ENCODE data around the gene ADGRV1.

ADGRV1 gene

DNA sequence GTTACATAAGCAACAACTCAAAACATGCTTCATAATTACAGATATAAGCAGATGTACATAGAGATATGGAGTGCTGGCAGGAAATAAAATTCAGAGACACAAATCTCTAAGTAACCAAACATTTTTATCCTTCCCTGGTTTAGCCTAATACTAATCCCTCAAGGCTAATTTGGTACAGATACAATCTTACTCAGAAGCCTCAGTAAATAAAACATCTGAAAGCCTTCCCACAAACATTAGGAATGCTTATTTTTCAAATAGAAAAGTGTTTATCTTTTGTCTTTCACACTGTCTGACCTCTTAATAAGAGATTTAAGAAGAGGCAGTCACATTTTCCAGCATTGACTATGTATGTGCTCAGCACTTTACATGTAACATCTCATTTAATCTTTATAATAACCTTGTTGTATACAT, 425.1 kb downstream of the ADGRV1 start:
- Histone ChIP-seq H3K9me3 (ENCODE audit: insufficient read depth, low read depth, low read length) (no peaks in the 10 kb centered on the region), H3K27me3 (ENCODE audit: insufficient read depth, low read length, poor library complexity, severe bottlenecking) (no peaks in the 10 kb centered on the region), H3K4me1 (ENCODE audit: insufficient read depth, low read length, poor library complexity, severe bottlenecking) (no peaks in the 10 kb centered on the region), H3K4me3 (ENCODE audit: low read length, poor library complexity, severe bottlenecking) (no peak overlapping the region), H4K20me1 (ENCODE audit: insufficient read depth, low read length, poor library complexity, severe bottlenecking) (no peaks in the 10 kb centered on the region), H3K9ac (ENCODE audit: low read depth, low read length, poor library complexity, severe bottlenecking) (no peak overlapping the region), H2AFZ (ENCODE audit: low read length) (no peak overlapping the region), H3K79me2 (ENCODE audit: insufficient read depth, low read length) (no peaks in the 10 kb centered on the region), H3K36me3 (ENCODE audit: insufficient read depth, low read length) (no peaks in the 10 kb centered on the region), H3K4me2 (ENCODE audit: low read depth, low read length, poor library complexity, severe bottlenecking) (no peak overlapping the region), H3K9me2 (replicated peaks; ENCODE audit: low read depth, low read length) (no peaks in the 10 kb centered on the region), H3F3A (ENCODE audit: low read depth) (no peaks in the 10 kb centered on the region)
- TF ChIP-seq EZH2phosphoT487 (IDR thresholded peaks at IDR 0.05; ENCODE audit: borderline replicate concordance), result no peak
- TF ChIP-seq, protein P1, sequence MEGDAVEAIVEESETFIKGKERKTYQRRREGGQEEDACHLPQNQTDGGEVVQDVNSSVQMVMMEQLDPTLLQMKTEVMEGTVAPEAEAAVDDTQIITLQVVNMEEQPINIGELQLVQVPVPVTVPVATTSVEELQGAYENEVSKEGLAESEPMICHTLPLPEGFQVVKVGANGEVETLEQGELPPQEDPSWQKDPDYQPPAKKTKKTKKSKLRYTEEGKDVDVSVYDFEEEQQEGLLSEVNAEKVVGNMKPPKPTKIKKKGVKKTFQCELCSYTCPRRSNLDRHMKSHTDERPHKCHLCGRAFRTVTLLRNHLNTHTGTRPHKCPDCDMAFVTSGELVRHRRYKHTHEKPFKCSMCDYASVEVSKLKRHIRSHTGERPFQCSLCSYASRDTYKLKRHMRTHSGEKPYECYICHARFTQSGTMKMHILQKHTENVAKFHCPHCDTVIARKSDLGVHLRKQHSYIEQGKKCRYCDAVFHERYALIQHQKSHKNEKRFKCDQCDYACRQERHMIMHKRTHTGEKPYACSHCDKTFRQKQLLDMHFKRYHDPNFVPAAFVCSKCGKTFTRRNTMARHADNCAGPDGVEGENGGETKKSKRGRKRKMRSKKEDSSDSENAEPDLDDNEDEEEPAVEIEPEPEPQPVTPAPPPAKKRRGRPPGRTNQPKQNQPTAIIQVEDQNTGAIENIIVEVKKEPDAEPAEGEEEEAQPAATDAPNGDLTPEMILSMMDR (conservative IDR thresholded peaks at IDR 0.05; ENCODE audit: low read length), result no peak

DNA sequence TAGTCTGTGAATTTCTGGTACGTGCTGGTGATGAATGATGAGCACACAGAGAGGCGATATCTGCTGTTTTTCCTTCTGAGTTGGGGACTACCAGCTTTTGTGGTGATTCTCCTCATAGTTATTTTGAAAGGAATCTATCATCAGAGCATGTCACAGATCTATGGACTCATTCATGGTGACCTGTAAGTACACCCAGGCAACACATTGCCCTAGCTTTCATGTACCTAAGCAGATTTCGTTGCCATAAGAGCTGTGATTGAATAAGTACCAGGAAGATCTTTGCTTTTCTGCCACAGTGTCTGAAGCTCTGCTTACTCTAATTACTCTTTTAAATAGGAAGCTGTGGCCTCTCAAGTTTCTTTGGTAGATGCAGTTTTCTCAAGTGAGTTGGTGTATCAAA, 426.7 kb downstream of the ADGRV1 start:
- Histone ChIP-seq H3K4me2 (ENCODE audit: low read depth, low read length, poor library complexity, severe bottlenecking) (no peak overlapping the region), H3K4me1 (ENCODE audit: insufficient read depth, low read length, poor library complexity, severe bottlenecking) (no peaks in the 10 kb centered on the region), H3K27me3 (ENCODE audit: insufficient read depth, low read length, poor library complexity, severe bottlenecking) (no peaks in the 10 kb centered on the region), H4K20me1 (ENCODE audit: insufficient read depth, low read length, poor library complexity, severe bottlenecking) (no peaks in the 10 kb centered on the region), H3K36me3 (ENCODE audit: insufficient read depth, low read length) (no peaks in the 10 kb centered on the region), H3K9me2 (replicated peaks; ENCODE audit: low read depth, low read length) (no peaks in the 10 kb centered on the region), H3K9ac (ENCODE audit: low read depth, low read length, poor library complexity, severe bottlenecking) (no peak overlapping the region), H3K4me3 (ENCODE audit: low read length, poor library complexity, severe bottlenecking) (no peak overlapping the region), H3K79me2 (ENCODE audit: insufficient read depth, low read length) (no peaks in the 10 kb centered on the region), H3F3A (ENCODE audit: low read depth) (no peaks in the 10 kb centered on the region), H2AFZ (ENCODE audit: low read length) (no peak overlapping the region), H3K9me3 (ENCODE audit: insufficient read depth, low read depth, low read length) (no peaks in the 10 kb centered on the region)
- TF ChIP-seq, protein P1 (conservative IDR thresholded peaks at IDR 0.05; ENCODE audit: low read length), result no peak

DNA sequence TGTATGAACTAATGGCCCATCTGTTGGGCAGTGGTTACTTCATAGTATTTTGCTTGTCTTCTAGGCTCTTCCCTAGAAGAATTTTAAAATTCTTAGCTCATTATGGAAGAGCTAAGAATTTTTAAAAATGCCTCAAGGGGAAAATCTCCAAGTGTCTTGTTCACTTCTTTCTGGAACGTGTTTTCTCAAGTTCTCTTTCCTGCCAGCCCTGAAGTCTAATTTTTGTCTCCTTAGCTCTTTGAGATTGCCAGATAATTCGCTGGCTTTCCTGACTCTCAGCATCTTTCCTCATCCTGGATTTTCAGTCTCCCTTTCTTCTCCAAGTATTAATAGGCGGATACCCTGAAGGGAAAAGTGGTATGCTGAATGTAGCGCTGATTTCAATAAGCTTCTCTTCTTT, 429.1 kb downstream of the ADGRV1 start:
- Histone ChIP-seq H3K4me2 (ENCODE audit: low read depth, low read length, poor library complexity, severe bottlenecking) (no peak overlapping the region), H3K9me2 (replicated peaks; ENCODE audit: low read depth, low read length) (no peaks in the 10 kb centered on the region), H3F3A (ENCODE audit: low read depth) (no peaks in the 10 kb centered on the region), H4K20me1 (ENCODE audit: insufficient read depth, low read length, poor library complexity, severe bottlenecking) (no peaks in the 10 kb centered on the region), H3K27me3 (ENCODE audit: insufficient read depth, low read length, poor library complexity, severe bottlenecking) (no peaks in the 10 kb centered on the region), H3K9me3 (ENCODE audit: insufficient read depth, low read depth, low read length) (no peaks in the 10 kb centered on the region), H3K36me3 (ENCODE audit: insufficient read depth, low read length) (no peaks in the 10 kb centered on the region), H3K4me1 (ENCODE audit: insufficient read depth, low read length, poor library complexity, severe bottlenecking) (no peaks in the 10 kb centered on the region), H2AFZ (ENCODE audit: low read length) (no peak overlapping the region), H3K9ac (ENCODE audit: low read depth, low read length, poor library complexity, severe bottlenecking) (no peak overlapping the region), H3K79me2 (ENCODE audit: insufficient read depth, low read length) (no peaks in the 10 kb centered on the region), H3K4me3 (ENCODE audit: low read length, poor library complexity, severe bottlenecking) (no peak overlapping the region)
- no peak for TF ChIP-seq EZH2phosphoT487 (IDR thresholded peaks at IDR 0.05; ENCODE audit: borderline replicate concordance)
- TF ChIP-seq, protein P1 (conservative IDR thresholded peaks at IDR 0.05; ENCODE audit: low read length), result no peak

All from Loucy (cell line).